Activated CD4-positive, CD25-positive, alpha-beta regulatory T cell treated with anti-CD3 and anti-CD28 coated beads, Interleukin-2, amount 50 U/mL, for 16 hours (primary cell): ENCODE results near the gene FBXO31.
"Not testable (repeated sequence)": the region's sequence is repeated elsewhere in the genome, so short reads cannot be mapped to it uniquely, and the experiment has no call there.

Experiments
- DNase-seq: peaks from one replicate; pipeline ENCODE4 v3.0.0-alpha.2; 2020; ENCODE audit warnings: low read depth, low spot score

FBXO31 gene

GRCh38 chr16:87387942-87388817 lies 4.6 kb upstream of the FBXO31 start:
- peak; percentile 78 for DNase-seq

GRCh38 chr16:87384875-87385167 lies 1.2 kb upstream of the FBXO31 start:
- not testable (repeated sequence) for DNase-seq

DNA sequence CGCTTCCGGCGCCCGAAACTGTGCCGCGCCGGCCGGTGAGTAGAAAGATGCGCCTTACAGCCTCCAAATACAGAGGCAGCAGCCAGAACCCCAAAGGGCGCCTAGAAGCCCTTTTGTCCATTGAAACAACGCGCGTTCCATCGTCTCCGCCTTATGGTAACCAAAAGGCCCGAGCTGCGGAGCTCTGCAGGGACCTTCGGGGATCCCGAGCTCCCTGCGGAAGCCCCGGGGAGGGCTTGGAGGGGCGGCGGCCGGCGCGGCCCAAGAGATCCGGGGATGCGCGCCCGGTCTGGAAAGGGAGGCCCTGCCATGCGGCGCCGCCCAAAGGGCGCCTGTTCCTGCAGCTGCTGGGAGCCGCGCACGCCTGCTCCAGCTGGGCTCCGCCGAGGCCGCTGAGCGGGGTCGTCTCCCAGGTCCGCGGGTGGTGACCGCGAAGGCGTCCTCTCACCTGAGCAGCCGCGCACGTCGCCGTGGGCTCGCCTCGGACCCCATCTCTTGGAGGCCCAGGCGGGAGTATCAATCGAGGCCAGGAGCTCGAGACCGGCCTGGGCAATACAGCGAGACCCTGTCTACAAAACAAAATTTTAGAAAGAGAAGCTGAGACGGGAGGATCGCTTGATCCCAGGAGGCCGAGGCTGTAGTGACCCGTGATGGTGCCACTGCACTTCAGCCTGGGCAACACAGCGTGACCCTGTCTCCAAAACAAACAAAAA lies 742 bp upstream of the FBXO31 start:
- no peak for DNase-seq

GRCh38 chr16:87382023-87382785 lies 1.4 kb downstream of the FBXO31 start:
- DNase-seq: no peak

GRCh38 chr16:87380881-87381280 lies 2.7 kb downstream of the FBXO31 start:
- no peak for DNase-seq

GRCh38 chr16:87380403-87380802 lies 3.2 kb downstream of the FBXO31 start:
- DNase-seq: no peak

GRCh38 chr16:87379312-87379752 lies 4.2 kb downstream of the FBXO31 start:
- DNase-seq: not testable (repeated sequence)

DNA sequence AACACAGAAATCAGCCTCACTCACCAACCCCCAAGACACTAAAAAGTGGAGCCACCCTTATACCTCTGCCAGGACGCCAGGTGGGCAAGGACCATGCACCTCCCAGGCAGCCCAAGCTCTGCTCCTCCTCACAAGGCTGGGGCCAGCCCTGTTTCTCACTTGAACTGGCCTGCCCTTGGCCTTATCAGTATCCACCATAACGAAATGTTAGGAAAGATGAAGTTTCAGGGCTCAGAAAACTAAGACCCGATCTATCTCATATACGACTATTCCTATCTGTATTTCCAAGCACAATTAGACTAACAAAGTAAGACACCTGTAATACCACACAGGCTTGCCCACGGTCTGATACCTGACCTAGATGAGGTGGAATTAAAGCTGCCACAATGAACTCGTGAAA lies 6.9 kb downstream of the FBXO31 start:
- no peak for DNase-seq

DNA sequence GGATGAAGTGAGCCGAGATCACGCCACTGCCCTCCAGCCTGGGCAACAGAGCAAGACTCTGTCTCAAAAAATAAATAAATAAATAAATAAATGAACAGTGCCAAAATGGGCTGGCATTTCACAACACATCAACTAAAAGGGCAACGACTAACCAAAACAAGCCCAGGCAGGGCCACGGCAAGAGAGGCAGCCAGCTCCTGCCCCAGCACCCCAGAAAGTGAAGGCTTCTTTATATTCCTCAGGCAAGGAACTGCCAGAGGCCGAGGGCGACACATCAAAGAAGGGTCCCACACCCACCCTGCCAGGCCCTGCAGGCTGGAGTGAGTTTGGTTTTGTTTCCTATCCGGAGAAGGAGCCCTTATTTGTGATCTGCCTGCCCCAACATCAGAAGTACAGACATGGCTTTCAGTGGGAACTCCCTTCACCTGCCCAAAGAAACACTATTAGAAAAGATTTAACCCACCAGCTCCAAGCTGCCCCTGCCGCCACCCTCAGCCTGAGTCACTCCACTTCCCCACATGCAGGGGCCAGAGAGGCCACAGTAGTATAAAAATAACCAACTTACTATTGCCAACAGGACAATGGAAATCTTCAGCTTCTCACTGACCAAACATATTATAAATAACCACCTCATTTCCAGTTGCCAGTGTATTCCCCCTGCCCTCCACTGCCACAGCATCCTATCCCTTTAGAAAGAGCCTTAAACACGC lies 8.0 kb downstream of the FBXO31 start:
- no peak for DNase-seq

- no peak for DNase-seq
Observed at GRCh38 chr16:87374313-87374712, 9.3 kb downstream of the FBXO31 start.

DNA sequence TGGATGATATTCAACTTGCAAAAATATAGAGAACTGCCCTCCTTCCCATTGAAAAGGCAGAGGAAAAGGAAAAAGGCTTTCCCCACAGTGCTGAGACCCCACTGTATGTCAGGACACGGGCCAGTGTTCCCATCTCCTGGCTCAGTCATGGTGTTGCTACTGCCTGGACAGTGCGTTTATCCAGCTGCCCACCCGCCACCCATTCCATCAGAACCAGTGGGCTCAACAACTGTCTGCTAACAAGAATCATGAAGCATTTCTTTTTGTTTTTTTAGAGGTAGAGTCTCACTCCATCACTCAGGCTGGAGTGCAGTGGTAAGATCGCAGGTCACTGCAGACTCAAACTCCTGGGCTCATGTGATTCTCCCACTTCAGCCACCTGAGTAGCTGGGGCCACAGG lies 11.3 kb downstream of the FBXO31 start:
- no peak for DNase-seq

DNA sequence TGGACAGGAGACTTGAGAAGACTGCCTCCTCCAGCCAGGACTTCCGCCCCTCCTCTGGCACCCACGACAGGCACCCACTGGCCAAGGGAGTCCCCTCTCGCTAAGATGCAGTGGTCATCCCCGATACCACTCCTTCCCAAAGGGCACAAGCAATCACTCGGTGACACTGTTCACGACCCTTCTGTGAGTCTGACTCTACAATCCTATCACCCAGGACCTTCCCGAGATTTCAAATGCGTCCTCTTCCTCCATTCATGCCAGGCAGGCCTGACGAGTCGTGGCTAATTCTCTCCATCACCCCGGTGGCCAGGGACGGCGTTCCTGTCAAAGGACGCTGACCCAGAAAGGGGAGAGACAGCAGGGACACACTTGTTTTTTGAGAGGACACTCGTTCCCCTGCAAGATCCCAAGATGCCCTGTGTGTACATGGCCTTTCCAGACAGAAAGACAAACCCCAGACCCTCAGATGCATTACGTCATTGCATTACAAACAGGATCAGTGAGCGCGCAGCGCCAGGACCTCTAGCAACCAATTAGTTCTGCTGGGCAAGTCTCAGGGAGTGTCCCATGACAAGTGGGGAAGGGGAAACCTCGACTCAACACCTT lies 12.2 kb downstream of the FBXO31 start:
- DNase-seq: no peak

- no peak for DNase-seq
Observed at GRCh38 chr16:87369796-87370719, 13.5 kb downstream of the FBXO31 start.

- no peak for DNase-seq
Observed at GRCh38 chr16:87369117-87369765, 14.3 kb downstream of the FBXO31 start.

DNA sequence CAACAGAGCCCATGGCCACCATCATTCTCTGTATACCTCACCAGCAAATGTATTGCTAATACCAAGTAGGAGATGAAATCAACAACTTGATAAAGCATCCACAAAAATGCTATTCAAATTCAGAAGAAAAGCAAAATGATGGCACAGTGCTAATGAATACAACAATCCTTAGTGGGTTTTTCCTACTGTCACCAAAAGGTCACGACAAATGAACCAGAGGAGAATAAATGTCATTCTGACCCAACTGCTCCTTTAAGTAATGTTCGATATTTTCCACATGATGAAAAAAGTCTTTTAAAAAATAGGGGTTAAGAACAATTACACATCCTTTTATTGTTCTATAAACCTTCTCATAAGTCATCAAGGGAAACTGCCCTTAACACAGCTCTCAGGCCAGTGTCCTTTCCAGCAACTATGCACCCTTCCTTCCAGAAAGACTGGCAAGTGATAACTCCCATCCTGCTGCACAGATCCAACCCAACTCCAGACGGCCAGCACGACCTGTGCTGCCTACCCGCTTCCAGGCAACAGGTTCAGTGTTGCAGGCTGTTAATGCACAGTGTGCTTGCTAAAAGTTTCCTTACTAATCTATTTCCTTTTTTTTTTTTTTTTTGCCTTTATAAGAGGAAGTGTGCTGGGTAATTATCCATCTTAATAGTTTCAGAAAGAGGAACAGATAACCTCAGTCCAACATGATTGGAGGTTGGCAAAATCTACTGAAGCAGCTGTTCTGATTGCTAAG lies 15.4 kb downstream of the FBXO31 start:
- DNase-seq: no peak

DNA sequence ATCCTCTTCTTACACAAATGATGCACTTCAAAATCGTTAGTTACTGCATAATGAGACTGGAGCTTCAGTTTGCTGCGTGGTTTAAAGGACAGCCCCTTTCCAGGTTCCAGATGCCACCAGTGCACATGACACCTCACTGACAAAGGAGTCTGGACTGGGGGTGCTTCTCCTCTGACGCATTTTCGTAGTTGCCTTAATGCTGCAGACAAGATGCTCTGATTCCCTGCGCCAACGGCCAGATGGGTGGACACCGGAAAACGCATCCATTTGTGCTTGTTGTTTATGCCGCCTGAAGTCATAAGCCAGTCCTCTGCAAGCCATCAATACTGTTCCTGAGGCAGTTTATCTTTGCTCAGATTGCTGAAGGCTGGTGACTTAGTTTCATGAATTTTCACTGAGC lies 16.0 kb downstream of the FBXO31 start:
- no peak for DNase-seq

DNA sequence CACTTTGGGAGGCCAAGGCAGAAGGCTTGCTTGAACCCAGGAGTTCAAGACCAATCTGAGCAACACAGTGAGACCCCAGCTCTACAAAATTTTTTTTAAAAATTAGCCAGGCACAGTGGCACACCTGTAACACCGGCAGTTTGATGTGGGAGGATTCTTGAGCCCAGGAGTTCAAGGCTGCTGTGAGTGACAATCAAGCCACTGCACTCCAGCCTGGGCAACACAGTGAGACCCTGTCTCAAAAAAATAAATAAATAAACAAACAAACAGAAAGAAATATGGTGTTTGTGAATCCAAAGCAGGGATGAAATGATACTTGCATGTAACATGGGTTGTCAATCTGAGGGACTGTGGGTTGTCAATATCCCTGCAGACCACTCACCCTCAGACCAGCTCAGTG lies 16.6 kb downstream of the FBXO31 start:
- DNase-seq: no peak

DNA sequence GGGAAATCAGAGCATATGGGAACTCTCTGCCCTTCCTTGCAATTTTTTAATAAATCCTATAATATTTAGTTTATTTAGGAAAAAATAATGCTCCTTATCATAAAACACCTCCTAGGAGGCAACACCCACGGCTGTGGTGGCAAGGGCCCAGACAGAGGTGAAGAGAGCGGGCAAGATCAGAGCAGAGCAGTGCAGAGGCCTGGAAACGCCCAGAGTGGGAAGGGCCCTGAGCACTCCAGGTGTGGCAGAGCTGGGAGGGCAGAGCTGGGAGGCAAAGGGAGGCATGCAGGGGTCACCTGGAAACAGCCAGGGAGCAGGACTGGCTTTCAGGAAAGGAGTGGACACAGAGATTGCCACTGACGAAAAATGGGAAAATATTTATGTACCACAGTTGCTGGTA lies 17.3 kb downstream of the FBXO31 start:
- DNase-seq: no peak
